A549 (cell line): ENCODE results near the gene AIP. TPM values are rescaled to one million over a fixed set of nuclear protein-coding genes. Genes with fewer than 3 reads are reported as not detected.

Experiments used
- ATAC-seq, 2 experiments: fragments of 200-7000 bp in 1 of 2; fragments of >200 bp in 1 of 2; cut with Nextera tagmentation in 1 of 2; cut with Tn5 transposase in 1 of 2; 3 replicates each; pipeline versions ENCODE4 v1.8.0 to v1.9.1; 2018 to 2020; ENCODE audit warnings: mild to moderate bottlenecking in 1 of 2, moderate library complexity in 1 of 2
- CTCF ChIA-PET: fragments of 300-600 bp; sonication (Branson Sonifier 250); formaldehyde crosslinking; extraction: SDS; loops from one replicate; lab custom pipeline; 2021; ENCODE audit warnings: antibody characterized with exemption, inconsistent platforms; lab: Yijun Ruan, JAX
- POLR2A ChIA-PET: fragments of 350-600 bp; formaldehyde crosslinking; extraction: SDS; loops from one replicate; lab custom pipeline; 2021; ENCODE audit warnings: antibody characterized with exemption, inconsistent platforms; lab: Yijun Ruan, JAX
- DNase-seq, 2 experiments: peaks; one replicate each; pipeline versions ENCODE4 v3.0.0 to v3.0.0-alpha.2; 2011 to 2016; ENCODE audit warnings: low read depth in 1 of 2, low spot score in 1 of 2
- FAIRE-seq: peaks from 2 replicates; lab custom pipeline; 2011; peaks lifted over from hg19 to GRCh38; lab: Jason Lieb, UNC
- H3K27ac ChIP-seq, 2 experiments: fragments of >200 bp; sonication (Bioruptor Twin); formaldehyde crosslinking; 3 replicates each; pipeline ENCODE4 v1.5.1; 2016 to 2017
- H3K4me1 ChIP-seq: fragments of >200 bp; sonication (Bioruptor Twin); formaldehyde crosslinking; 3 replicates; pipeline ENCODE4 v1.6.1; 2016
- H3K4me2 ChIP-seq: fragments of >200 bp; sonication (Bioruptor Twin); formaldehyde crosslinking; 3 replicates; pipeline ENCODE4 v1.6.1; 2016
- H3K4me3 ChIP-seq: fragments of >200 bp; sonication (Bioruptor Twin); formaldehyde crosslinking; 3 replicates; pipeline ENCODE4 v1.5.1; 2016
- H3K9me3 ChIP-seq: fragments of >200 bp; sonication (Bioruptor Twin); formaldehyde crosslinking; 3 replicates; pipeline ENCODE4 v1.6.1; 2016
- ATOH8 ChIP-seq: fragments of 250-450 bp; sonication (Bioruptor Pico); IDR thresholded peaks from 2 replicates; pipeline ENCODE4 v1.5.0; 2020; ENCODE audit warnings: low read depth, mild to moderate bottlenecking, moderate library complexity
- BHLHE40 ChIP-seq: IDR thresholded peaks from 2 replicates; pipeline ENCODE4 v1.6.1; 2012; ENCODE audit warnings: low read depth, low read length, inconsistent platforms
- CBX2 ChIP-seq: fragments of 200-600 bp; sonication (generic); IDR thresholded peaks from 2 replicates; pipeline ENCODE4 v1.6.1; 2016; ENCODE audit warnings: low read depth, mild to moderate bottlenecking, borderline replicate concordance
- CBX8 ChIP-seq: fragments of 200-600 bp; sonication (generic); IDR thresholded peaks from 2 replicates; pipeline ENCODE4 v1.6.1; 2016
- FOSB ChIP-seq: fragments of 250-450 bp; sonication (Bioruptor Pico); IDR thresholded peaks from 2 replicates; pipeline ENCODE4 v1.5.0; 2020; ENCODE audit warnings: mild to moderate bottlenecking, moderate library complexity
- FOSL2 ChIP-seq, 2 experiments: fragments of 450-650 bp in 1 of 2; fragments of >200 bp in 1 of 2; sonication (Bioruptor Twin) in 1 of 2; formaldehyde crosslinking; IDR thresholded peaks; 2 replicates each; pipeline versions ENCODE4 v1.5.0 to v1.6.1; 2016 to 2020; ENCODE audit warnings: mild to moderate bottlenecking in 1 of 2, moderate library complexity in 1 of 2
- GATA3 ChIP-seq: IDR thresholded peaks from 2 replicates; pipeline ENCODE4 v1.6.1; 2012; ENCODE audit warnings: borderline replicate concordance
- HES2 ChIP-seq: fragments of >200 bp; sonication (Bioruptor Twin); formaldehyde crosslinking; IDR thresholded peaks from 2 replicates; pipeline ENCODE4 v1.6.1; 2016
- HEYL ChIP-seq: fragments of 250-450 bp; sonication (Bioruptor Pico); IDR thresholded peaks from 2 replicates; pipeline ENCODE4 v1.8.0; 2021; ENCODE audit warnings: mild to moderate bottlenecking, moderate library complexity
- JUNB ChIP-seq: fragments of >200 bp; sonication (Bioruptor Twin); formaldehyde crosslinking; IDR thresholded peaks from 2 replicates; pipeline ENCODE4 v1.6.1; 2016
- KDM5A ChIP-seq: fragments of 200-600 bp; sonication (generic); IDR thresholded peaks from 2 replicates; pipeline ENCODE4 v1.6.1; 2016; ENCODE audit warnings: antibody characterized with exemption, mild to moderate bottlenecking
- PHF8 ChIP-seq: fragments of 200-600 bp; sonication (generic); IDR thresholded peaks from 2 replicates; pipeline ENCODE4 v1.6.1; 2016; ENCODE audit warnings: low read depth, mild to moderate bottlenecking, antibody characterized with exemption, moderate library complexity, borderline replicate concordance
- POLR2A ChIP-seq: IDR thresholded peaks from 2 replicates; pipeline ENCODE4 v1.6.1; 2012; ENCODE audit warnings: mild to moderate bottlenecking, low read length
- POLR2AphosphoS2 ChIP-seq: conservative IDR thresholded peaks from 2 replicates; pipeline ENCODE4 v1.6.1; 2012; ENCODE audit warnings: low read length, improper control_type of control experiment, inconsistent platforms
- RAD21 ChIP-seq, 2 experiments: fragments of >200 bp in 1 of 2; sonication (Bioruptor Twin) in 1 of 2; formaldehyde crosslinking in 1 of 2; IDR thresholded peaks in 1 of 2; conservative IDR thresholded peaks in 1 of 2; 2 replicates in 1 of 2; 3 replicates in 1 of 2; pipeline ENCODE4 v1.6.1; 2012 to 2018; ENCODE audit warnings: inconsistent platforms in 1 of 2
- SMC3 ChIP-seq: fragments of >200 bp; sonication (Bioruptor Twin); formaldehyde crosslinking; IDR thresholded peaks from 3 replicates; pipeline ENCODE4 v1.6.1; 2018; ENCODE audit warnings: inconsistent platforms
- TP53 ChIP-seq: fragments of 250-450 bp; sonication (Bioruptor Pico); IDR thresholded peaks from 2 replicates; pipeline ENCODE4 v1.5.0; 2021; ENCODE audit warnings: mild to moderate bottlenecking, moderate library complexity
- USF2 ChIP-seq: fragments of 450-650 bp; IDR thresholded peaks from 2 replicates; pipeline ENCODE4 v1.6.1; 2014; ENCODE audit warnings: antibody characterized with exemption
- ZC3H11A ChIP-seq: fragments of 450-650 bp; IDR thresholded peaks from 2 replicates; pipeline ENCODE4 v1.6.1; 2014; ENCODE audit warnings: antibody characterized with exemption, mild to moderate bottlenecking
- ZNF302 ChIP-seq: fragments of 250-450 bp; sonication (Bioruptor Pico); IDR thresholded peaks from 2 replicates; pipeline ENCODE4 v1.9.0; 2021; ENCODE audit warnings: inconsistent platforms, mild to moderate bottlenecking, moderate library complexity
- ZSCAN20 ChIP-seq: fragments of 250-450 bp; sonication (Bioruptor Pico); IDR thresholded peaks from 2 replicates; pipeline ENCODE4 v1.8.0; 2022; ENCODE audit warnings: mild to moderate bottlenecking, moderate library complexity
- WGBS: methylation state at CpG from one replicate; pipeline ENCODE4 v1.1.6; 2017; ENCODE audit errors: missing lambda C conversion rate; 5-methylcytosine and 5-hydroxymethylcytosine counted together
- polyA plus RNA-seq, 4 experiments: library from polyadenylated mRNA; depleted of rRNA in 3 of 4; stranded (reverse); fragments of >200 nt; fragmentation: RNase III in 1 of 4; extraction: RNeasy Plus Mini Kit Qiagen cat#74134 plus additional on column Dnase treatment in 1 of 4; gene quantifications; 2 replicates in 3 of 4; 3 replicates in 1 of 4; pipeline ENCODE4 v1.2.3, GENCODE V29; 2011 to 2017
- TF ChIP-seq, protein P1 (sequence below): fragments of >200 bp; sonication (Bioruptor Twin); formaldehyde crosslinking; IDR thresholded peaks from 3 replicates; pipeline ENCODE4 v1.6.1; 2016
- TF ChIP-seq, protein P2 (sequence below): IDR thresholded peaks from 2 replicates; pipeline ENCODE4 v1.6.1; 2012
- TF ChIP-seq, protein P3 (sequence below): fragments of 200-600 bp; sonication (generic); IDR thresholded peaks from 2 replicates; pipeline ENCODE4 v1.6.1; 2016; ENCODE audit warnings: antibody characterized with exemption, mild to moderate bottlenecking, moderate library complexity
- TF ChIP-seq, protein P4 (sequence below): IDR thresholded peaks from 2 replicates; pipeline ENCODE4 v1.6.1; 2012; ENCODE audit warnings: low read depth, borderline replicate concordance

The AIP gene
- polyA plus RNA-seq, 2 of the 4 experiments (the other 2 are of a cell fraction) = 50.8 to 68.8 TPM

GRCh38 chr11:67505605-67506396 is 23.0 kb downstream of the AIP start (continued):
- TF ChIP-seq, protein P1, sequence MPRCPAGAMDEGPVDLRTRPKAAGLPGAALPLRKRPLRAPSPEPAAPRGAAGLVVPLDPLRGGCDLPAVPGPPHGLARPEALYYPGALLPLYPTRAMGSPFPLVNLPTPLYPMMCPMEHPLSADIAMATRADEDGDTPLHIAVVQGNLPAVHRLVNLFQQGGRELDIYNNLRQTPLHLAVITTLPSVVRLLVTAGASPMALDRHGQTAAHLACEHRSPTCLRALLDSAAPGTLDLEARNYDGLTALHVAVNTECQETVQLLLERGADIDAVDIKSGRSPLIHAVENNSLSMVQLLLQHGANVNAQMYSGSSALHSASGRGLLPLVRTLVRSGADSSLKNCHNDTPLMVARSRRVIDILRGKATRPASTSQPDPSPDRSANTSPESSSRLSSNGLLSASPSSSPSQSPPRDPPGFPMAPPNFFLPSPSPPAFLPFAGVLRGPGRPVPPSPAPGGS = 0 out of 3 replicates have a peak, but pooled peaks have one; percentile 38
- TF ChIP-seq SMC3 = peak; percentile 93
- no peak for TF ChIP-seq JUNB
- TF ChIP-seq POLR2AphosphoS2 = no peak
- TF ChIP-seq CBX2 = no peak
- TF ChIP-seq RAD21 (conservative IDR thresholded peaks at IDR 0.05 in 1 of 2, IDR thresholded peaks at IDR 0.05 in 1 of 2) = peak; percentile 77 to 91
- no peak for TF ChIP-seq BHLHE40
- TF ChIP-seq FOSB (CRISPR knock-in tag) = no peak
- no peak for TF ChIP-seq CBX8

DNA sequence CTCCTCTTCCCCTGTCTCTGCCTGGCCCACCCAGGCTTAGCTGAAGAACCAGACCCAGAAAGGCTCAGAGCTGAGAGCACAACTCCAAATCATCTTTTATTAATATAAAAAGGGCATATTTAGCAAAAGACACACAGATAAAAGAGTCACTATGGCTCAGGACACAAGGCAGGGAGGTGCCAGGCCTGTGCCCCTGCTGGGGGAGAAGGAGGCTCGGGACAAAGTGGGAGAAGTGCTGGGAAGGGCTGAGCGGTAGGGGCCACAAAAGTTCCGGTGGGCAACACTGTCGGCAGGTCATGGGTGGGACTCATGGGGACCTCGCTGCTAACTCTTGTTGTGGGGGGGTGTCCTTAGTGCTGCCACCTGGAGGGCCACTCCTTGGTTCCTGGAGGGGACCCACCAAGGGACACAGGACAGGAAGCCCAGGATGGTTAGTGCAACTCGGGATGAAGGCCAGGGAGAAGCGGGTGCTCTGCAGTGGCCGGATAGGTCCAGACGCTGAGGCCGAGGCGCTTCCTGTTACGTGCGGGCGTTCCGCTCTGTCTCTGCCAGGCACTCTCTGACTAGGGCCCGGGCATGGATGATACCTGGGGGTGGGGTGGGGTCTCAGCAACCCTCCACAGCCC is 23.7 kb downstream of the AIP start:
- ChIA-PET CTCF (interaction anchor here (0.6 to 2.3 kb wide), 18 partner anchors 12 to 241 kb away, joined by 3 to 8 read pairs (median 4); partner anchors contain the start of genes AIP, GSTP1, PPP1CA and RAD9A), POLR2A (interaction anchor here (1.3 kb wide), 1 partner anchor 77 kb away, joined by 5 read pairs; the partner anchor contains the start of gene GSTP1)
- H3K4me2 ChIP-seq = peak overlapping the region; percentile 85
- peak overlapping the region; percentile 46 to 90; a peak in 5 of 6 replicates for H3K27ac ChIP-seq
- H3K4me3 ChIP-seq = peak overlapping the region; percentile 68; the same call in 2 of the 3 replicates
- FAIRE-seq (no peak), ATAC-seq (no peak), DNase-seq (no peak)
- peaks cover 34% of the 10 kb centered on the region for H3K4me1 ChIP-seq
- 85% methylated on average over 15 of the region's 16 CpGs for WGBS
- H3K9me3 ChIP-seq = no peaks in the 10 kb centered on the region
- TF ChIP-seq ZSCAN20 (CRISPR knock-in tag) = no peak
- TF ChIP-seq, protein P2, sequence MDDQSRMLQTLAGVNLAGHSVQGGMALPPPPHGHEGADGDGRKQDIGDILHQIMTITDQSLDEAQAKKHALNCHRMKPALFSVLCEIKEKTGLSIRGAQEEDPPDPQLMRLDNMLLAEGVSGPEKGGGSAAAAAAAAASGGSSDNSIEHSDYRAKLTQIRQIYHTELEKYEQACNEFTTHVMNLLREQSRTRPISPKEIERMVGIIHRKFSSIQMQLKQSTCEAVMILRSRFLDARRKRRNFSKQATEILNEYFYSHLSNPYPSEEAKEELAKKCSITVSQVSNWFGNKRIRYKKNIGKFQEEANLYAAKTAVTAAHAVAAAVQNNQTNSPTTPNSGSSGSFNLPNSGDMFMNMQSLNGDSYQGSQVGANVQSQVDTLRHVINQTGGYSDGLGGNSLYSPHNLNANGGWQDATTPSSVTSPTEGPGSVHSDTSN = no peak
- TF ChIP-seq, protein P3, sequence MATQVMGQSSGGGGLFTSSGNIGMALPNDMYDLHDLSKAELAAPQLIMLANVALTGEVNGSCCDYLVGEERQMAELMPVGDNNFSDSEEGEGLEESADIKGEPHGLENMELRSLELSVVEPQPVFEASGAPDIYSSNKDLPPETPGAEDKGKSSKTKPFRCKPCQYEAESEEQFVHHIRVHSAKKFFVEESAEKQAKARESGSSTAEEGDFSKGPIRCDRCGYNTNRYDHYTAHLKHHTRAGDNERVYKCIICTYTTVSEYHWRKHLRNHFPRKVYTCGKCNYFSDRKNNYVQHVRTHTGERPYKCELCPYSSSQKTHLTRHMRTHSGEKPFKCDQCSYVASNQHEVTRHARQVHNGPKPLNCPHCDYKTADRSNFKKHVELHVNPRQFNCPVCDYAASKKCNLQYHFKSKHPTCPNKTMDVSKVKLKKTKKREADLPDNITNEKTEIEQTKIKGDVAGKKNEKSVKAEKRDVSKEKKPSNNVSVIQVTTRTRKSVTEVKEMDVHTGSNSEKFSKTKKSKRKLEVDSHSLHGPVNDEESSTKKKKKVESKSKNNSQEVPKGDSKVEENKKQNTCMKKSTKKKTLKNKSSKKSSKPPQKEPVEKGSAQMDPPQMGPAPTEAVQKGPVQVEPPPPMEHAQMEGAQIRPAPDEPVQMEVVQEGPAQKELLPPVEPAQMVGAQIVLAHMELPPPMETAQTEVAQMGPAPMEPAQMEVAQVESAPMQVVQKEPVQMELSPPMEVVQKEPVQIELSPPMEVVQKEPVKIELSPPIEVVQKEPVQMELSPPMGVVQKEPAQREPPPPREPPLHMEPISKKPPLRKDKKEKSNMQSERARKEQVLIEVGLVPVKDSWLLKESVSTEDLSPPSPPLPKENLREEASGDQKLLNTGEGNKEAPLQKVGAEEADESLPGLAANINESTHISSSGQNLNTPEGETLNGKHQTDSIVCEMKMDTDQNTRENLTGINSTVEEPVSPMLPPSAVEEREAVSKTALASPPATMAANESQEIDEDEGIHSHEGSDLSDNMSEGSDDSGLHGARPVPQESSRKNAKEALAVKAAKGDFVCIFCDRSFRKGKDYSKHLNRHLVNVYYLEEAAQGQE = no peak
- TF ChIP-seq SMC3 = no peak
- TF ChIP-seq HEYL (CRISPR knock-in tag) = no peak
- TF ChIP-seq FOSB (CRISPR knock-in tag) = no peak
- no peak for TF ChIP-seq ZC3H11A
- TF ChIP-seq HES2 = no peak
- no peak for TF ChIP-seq POLR2A
- TF ChIP-seq, protein P1 = no peak
- TF ChIP-seq PHF8 = no peak
- TF ChIP-seq TP53 (CRISPR knock-in tag) = no peak
- no peak for TF ChIP-seq ZNF302 (CRISPR knock-in tag)
- TF ChIP-seq USF2 = no peak
- TF ChIP-seq KDM5A = no peak
- no peak for TF ChIP-seq FOSL2 (IDR thresholded peaks at IDR 0.05)
- TF ChIP-seq FOSL2 (CRISPR knock-in tag; IDR thresholded peaks at IDR 0.05) = no peak
- no peak for TF ChIP-seq RAD21 (conservative IDR thresholded peaks at IDR 0.05 in 1 of 2, IDR thresholded peaks at IDR 0.05 in 1 of 2)
- TF ChIP-seq GATA3 = no peak
- TF ChIP-seq, protein P4, sequence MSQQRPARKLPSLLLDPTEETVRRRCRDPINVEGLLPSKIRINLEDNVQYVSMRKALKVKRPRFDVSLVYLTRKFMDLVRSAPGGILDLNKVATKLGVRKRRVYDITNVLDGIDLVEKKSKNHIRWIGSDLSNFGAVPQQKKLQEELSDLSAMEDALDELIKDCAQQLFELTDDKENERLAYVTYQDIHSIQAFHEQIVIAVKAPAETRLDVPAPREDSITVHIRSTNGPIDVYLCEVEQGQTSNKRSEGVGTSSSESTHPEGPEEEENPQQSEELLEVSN = no peak
- no peak for TF ChIP-seq ATOH8 (CRISPR knock-in tag)
- TF ChIP-seq, all 56 proteins: peak for 0
